SK-N-SH treated with all-trans-retinoic acid at 6 μM for 48 hours (cell line): ENCODE results near the gene STAG1.

Experiments used
- ZFP30 ChIP-seq: fragments of 450-650 bp; formaldehyde crosslinking; IDR thresholded peaks from 2 replicates; pipeline ENCODE4 v1.5.0; 2022; ENCODE audit warnings: mild to moderate bottlenecking, moderate library complexity
- ZNF8 ChIP-seq: fragments of 450-650 bp; formaldehyde crosslinking; IDR thresholded peaks from 2 replicates; pipeline ENCODE4 v1.5.0; 2020; ENCODE audit warnings: mild to moderate bottlenecking, moderate library complexity
- TF ChIP-seq, protein P1 (sequence below): fragments of 250-450 bp; sonication (Bioruptor Pico); IDR thresholded peaks from 2 replicates; pipeline ENCODE4 v1.5.1; 2020; ENCODE audit warnings: low read depth, mild to moderate bottlenecking, moderate library complexity

DNA sequence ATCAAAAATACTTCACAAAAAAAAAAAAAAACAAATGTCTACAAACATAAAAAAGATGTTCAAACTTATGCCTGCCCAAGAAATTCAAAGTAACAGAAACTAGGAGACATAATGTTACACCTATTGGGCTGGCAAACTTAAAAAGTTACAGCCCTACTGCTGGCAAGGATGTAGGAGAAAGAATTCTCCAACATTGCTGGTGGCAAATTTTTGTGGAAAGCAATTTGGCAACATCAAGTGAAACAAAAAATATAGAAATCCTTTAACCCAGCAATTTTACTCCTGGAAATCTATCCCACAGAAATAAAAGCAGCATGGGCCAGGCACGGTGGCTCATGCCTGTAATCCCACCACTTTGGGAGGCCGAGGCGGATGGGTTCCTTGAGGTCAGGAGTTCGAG, 73.2 kb downstream of the STAG1 start:
- no peak for TF ChIP-seq ZNF8 (CRISPR knock-in tag)
- no peak for TF ChIP-seq ZFP30
- TF ChIP-seq, protein P1, sequence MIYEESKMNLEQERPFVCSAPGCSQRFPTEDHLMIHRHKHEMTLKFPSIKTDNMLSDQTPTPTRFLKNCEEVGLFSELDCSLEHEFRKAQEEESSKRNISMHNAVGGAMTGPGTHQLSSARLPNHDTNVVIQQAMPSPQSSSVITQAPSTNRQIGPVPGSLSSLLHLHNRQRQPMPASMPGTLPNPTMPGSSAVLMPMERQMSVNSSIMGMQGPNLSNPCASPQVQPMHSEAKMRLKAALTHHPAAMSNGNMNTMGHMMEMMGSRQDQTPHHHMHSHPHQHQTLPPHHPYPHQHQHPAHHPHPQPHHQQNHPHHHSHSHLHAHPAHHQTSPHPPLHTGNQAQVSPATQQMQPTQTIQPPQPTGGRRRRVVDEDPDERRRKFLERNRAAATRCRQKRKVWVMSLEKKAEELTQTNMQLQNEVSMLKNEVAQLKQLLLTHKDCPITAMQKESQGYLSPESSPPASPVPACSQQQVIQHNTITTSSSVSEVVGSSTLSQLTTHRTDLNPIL (CRISPR knock-in tag), result no peak
